NCI-H345 treated with DMSO at 0.1 percent for 48 hours (cell line): Measurements from ENCODE around the gene USP46.

Experiments used
- DNase-seq: peaks from one replicate; lab custom pipeline; 2025; ENCODE audit not compliant: unreplicated experiment; lab: John Stamatoyannopoulos, UW

USP46 gene

DNA sequence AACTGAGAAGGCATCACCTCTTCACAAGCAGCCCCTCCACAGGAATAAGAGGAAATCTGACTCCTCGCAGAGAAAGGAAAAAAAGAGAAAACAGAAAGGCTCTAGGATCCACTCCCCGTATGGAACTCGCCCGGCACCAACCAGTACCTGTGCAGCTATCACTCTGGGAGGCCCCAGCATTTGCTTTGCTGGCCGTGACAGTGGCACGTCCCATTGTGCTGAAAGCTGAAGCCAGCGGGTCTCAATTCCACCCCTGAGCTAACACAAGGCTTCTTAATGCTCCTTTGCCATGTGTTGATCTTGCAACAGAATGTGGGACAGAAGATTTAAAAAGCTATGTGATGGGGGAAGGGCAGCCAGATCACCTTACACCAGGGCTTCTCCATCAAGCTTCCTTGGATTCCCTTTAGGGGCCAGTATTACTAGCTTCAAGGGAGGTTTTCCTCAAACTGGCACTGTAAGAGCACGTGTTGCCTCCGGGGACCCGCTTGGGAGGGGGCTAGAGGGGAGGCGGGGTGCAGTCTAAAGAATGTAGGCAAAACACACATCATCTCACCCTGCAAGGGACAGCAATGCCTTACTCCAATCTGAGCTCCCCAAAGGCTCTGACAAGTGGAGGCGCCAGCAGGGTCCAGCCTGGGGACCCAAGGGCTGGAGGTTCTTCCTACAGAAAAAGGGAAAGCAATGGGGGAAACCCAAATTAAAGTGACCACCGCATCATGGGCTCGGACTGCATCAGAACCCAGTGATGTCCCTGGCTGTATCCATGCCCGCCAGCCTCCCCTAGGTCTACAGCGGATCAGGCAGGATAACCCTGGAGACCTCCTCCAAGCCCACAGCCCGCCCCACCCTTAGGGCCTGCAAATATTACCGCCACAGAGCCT lies 1.2 kb downstream of the USP46 start:
- DNase-seq = no peak

DNA sequence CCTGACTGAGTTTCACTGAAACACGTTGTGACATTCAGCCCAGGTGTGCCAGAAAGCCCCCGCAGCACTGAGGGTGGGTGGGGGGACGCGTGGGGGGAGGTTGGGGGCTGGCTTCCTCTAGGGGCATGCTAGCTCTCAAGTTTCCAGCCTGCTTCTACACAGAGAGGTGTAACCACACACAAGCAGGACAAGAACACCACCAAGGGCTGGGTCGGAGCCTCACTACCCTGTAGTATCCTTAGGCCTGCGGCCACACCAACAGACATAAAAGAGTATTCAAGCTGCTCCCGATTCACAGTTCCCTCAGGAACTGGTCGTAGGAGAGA lies 1.8 kb downstream of the USP46 start:
- no peak for DNase-seq

DNA sequence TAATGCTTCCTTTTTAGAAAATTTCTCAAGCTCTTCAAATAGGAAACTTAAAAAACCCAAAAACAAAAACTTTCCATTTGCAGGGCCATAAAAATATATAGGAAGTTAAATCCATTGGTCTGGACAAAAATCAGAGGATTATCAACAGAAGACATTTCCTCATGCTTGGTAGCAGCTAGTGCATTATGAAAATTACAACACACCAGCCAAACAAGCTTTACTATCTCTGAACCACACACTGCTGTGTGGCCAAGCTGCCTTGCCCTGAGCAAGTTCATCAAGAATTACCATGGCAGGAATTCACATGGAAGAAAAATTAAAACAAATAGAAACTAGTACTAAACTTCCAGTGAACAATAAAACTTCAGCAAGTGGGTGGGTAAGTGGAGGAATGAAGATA lies 3.6 kb downstream of the USP46 start:
- no peak for DNase-seq

DNA sequence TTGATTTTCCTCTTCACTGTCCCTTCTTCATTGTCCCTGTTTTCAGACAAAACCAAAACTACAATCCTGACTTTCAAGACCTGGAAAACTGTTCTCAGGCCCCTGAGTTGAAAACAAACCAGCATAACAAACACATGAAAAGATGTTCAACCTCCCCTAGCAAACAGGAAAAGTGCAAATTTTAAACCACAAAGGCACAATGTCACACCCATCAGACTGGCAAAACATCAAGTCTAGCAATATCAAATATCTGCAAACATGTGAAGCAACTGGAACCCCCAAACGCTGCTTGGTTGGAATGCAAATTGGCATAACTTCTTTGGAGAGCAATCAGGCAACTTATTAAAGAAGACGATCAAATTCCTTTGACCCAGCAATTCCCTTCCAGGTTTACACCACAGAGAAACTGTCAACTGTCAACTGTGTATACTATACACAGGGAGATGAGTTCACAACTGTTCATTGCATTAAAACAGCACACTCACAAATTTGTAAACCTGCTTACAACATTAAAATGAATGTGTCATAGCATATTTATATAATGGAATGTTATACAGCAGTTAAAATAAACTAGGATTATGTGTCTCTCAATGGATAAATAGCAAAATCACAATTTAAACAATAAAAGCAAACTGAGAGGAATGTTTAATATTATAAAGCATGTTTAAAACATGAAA lies 7.0 kb downstream of the USP46 start:
- DNase-seq = no peak

DNA sequence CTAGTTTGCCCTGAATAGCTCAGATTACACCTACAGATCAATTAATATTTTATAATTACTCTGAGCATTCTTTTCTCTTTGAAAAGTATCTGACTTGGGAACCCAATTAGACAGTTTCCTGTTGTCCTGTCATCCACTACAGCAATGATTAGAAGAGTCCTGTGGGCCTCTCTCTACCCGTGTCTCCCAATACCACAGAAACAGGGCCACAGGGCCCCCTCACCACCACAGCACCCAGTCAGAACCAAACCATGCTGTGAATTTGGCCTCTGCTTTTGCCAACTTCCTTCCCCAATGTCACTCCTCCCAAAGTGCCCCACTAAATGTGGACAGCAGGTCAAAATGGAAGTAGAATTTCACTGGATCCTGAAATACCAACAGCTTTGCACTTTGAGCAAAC lies 10.3 kb downstream of the USP46 start:
- DNase-seq = no peak

DNA sequence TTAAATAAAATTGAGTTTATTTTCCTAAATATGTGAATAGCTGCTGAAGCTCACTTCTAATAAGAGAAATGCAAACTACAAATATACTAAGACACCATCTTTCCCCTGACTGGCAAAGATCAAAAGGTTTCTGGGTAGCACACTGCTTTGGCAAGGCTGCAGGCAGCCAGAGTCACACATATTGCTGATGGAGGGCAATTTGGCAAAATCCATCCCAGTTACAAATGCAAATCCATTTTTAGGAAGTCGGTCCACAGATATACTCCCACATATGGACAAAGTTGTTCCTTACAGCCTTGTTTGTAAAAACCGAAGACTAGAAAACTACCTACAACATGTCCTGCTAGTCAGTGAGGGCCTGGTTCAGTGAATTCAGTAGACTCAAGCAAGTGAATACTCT lies 12.4 kb downstream of the USP46 start:
- no peak for DNase-seq

DNA sequence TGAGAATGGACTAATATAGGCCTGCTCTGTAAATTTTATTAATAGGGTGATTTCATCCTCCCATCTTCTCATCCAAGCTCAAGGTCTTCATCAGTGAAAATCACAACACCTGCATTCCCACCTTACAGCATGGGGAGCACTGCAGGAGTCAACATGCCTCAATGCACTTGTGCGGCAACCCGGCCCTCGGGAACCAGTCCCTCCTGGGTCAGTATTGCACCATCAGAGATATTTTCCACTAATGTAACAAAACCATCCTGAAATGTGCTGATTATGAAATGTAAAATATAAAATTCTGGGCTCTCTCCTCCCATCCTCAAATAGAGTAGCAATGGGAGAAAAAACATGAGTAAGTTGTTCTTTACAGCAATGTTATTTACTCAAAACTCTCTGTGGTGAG lies 13.0 kb downstream of the USP46 start:
- DNase-seq = no peak

DNA sequence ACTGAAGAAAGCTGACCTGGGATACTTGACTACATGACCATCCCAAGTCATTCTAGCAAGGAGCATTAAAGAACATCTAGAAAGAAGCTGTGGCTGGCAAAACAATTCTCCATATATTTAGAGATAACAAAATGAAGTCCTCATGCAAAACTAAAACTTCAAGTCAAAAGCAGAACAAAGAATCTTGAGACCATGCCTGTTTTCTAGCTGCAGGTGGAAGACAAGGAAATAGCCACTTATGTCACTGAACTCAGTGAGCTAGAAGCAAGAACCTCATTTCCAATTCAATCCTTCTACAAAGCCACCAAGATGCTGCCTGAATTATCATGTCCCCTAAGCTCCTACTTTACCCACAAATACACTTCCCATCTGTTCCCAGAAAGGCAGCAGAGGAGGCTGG lies 13.8 kb downstream of the USP46 start:
- no peak for DNase-seq

DNA sequence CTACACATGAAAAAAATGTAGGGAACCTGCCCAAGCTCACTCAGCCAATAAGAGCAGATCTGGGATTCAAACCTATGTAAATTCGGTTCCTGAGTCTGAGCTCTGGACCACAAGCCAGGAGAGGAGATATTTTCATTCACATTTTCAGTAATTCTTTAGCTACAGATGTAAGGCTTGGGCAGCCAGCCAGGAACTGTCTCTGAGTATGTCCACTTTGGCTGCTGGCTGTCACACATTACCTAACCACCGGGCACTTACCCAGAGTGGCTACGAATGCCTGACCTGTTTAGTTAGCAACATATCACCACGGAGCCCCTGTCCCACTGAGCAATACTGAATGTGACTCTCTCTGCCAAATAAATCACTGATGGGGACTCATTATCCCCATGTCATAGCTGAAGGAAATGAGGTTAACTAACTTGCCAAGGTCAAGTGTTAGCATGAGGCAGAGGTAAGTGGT lies 15.3 kb downstream of the USP46 start:
- DNase-seq = no peak

DNA sequence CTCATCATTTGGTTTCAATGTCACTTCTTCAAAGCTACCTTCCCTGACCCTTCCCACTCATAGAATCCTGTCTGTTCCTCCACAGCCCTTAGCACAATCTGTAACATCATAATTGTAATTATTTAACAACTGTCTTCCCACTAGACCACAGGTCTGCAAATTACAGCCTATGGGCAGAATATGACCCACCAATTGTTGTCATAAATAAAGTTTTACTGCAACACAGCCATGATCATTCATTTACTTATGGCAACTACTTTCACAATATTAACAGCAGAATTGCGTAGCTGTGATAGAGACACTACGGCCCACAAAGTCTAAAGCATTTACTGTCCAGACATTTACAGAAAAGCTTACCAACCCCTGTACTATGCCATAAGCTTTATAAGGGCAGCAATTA lies 15.9 kb downstream of the USP46 start:
- no peak for DNase-seq

DNA sequence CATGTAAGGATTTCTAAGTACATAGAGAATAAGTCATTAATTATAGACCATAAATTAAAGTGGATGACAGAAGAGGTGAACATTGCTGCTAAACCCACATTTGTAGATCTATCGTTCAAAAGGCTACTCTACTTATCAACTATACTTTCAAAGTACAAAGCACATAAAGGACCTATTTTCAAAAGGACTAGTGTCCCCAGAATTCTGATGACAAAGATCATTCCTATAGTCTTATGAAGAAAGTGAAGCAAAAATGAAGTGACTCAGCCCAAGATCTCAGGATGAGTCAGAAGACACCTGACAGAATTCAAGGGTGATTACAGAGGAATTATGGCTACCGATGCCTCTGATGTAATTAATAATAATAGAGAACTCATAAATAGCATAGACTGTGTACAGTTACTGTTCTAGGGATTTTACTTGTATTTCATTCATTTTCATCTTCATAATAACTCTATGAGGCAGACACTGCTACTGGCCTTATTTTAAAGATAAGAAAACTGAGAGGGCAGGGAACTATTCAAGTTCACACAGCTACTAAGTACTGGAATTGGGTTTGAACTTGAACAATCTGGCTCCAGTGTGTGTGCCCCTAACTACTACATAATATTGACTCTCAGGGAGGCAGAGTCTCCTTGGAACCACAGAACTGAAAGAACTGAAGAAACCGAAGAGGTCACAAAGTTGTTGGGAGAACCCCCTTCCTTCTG lies 17.1 kb downstream of the USP46 start:
- DNase-seq = no peak

DNA sequence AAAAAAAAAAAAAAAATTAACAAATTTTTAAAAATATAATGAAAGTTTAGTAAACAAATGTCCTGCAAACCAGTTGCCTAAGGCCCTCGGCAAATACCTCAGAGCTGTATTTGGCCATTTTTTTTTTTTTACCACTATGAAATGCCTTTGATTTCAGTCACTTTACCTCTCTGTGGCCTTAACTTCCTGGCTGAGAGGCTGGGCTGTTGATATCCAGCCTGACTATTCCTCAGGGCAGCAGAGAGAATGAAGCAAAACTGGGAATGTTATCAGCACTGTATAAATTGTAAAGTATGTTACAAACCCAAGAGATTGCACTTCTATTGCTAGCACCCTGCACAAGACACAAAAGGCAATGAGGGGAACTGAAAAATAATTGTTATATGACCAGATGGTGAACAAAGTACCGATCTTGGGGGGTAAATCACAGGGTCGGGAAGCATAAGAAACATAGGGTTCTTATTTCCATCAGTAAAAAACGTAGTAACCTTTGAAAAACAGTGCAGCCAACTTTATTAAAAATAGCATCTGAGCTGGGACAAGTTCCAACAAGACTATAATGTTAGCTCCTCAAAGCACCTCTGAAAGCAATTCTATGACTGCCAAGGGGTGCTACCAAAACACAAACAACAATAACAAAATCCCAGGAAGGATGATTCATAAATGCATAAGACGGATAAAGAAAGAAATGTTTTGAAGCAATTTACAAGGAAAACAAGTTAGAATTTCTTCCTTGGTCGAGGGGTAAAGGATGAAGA lies 18.1 kb downstream of the USP46 start:
- DNase-seq = no peak

DNA sequence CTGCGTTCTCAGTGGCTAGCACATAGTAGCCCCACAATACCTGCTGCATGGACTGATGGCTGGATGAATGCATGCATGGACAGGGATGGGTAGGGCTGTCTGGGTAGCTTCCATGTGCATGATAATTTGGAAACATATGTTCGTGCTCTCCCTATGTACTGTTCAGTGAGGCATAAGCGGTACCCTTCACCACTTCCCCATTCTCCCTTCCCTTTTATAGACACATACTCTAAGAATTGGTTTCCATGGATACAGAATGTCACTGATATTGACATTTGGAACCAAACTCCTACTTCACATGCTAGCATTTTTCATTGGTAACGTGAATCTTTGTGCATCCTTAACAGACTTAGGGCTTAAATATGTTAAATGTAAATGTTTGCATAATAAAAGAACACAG lies 20.4 kb downstream of the USP46 start:
- no peak for DNase-seq

DNA sequence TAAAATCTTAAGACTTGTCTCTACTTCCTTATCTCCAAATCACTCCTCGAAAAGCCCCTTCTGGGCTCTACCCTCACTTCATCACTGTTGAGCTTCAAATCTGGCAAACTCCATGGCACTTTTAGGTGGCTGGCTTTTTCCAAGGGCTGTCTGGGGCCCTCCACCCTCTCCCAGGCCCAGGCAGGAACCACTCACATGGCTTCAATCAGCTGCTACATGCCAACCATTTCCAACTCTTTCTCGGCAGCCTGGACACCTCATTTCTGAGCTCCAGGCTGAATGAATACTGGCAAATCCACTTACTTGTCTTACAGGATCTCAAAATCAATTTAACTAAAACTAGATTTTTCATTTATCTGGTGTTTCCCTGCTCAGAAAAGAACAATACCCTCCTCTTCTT lies 22.0 kb downstream of the USP46 start:
- no peak for DNase-seq

DNA sequence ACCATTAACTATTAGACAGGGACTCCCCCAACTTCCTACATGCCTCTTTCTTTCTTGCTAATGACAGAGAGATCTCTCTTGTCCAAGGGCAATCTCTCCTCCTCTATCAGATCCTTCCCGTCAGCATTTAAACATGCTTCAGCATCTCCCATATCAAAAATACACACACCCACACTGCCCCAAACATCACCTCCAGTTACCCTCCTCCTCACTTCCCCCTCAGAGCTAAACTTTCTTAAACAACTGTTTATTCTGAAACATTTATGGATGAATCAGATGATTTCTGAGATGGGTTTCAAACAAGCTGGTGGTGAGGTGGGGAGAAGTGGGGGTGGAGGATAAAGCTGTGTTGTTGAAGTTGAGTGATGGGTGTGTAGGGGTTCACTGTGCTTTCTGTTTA lies 23.5 kb downstream of the USP46 start:
- DNase-seq = no peak

DNA sequence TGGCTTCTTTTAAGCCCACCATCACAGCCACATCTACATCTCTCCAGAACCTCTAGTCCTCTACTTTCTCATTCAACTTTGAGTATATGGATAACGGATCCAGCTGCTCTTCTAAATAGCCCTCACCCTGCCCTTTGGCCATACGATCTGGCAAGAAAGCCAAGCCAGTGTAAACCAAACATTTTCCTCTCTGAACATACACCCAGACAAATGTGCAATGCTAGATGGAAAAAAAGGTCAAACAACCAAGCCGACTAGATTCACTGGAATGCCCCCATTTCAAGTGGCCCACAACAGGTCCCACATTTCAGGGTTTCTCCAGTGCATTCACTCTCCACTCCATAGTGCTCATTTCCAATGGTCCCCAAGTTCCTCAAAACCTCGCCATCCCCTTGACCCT lies 24.0 kb downstream of the USP46 start:
- no peak for DNase-seq

DNA sequence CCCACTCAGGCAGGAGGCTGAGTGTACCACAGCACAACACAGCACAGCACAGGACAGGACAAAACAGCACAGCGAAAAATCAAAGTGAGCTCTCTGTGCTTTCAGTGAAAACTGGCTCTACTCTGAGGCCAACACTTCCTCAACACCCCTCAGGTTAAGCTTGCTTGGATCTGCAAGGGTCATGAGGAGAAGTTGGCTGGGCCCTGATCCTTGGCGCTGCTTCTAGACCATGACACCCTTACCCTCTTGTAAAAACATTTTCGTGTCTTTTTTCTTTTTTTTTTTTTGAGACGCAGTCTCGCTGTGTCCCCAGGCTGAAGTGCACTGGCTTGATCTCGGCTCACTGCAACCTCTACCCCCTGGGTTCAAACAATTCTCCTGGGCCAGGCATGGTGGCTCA lies 25.3 kb downstream of the USP46 start:
- no peak for DNase-seq

DNA sequence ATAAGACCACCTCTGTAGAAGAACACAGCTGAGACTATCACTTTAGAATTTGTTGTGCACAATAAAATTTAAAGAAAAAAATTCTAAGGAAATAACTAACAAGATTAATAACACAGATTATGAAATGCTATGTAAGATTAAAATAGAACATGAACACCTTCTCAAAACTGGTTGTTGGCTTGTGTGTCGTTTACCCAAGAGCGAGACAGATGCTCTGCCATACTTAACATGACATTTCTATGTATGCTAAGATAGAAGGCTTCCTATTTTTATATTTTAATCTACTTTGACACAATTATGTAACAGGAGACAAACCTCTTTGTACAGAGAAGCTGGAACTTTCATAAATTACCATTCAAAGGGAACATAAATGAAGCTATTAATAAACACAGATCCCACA lies 30.1 kb downstream of the USP46 start:
- DNase-seq = no peak

DNA sequence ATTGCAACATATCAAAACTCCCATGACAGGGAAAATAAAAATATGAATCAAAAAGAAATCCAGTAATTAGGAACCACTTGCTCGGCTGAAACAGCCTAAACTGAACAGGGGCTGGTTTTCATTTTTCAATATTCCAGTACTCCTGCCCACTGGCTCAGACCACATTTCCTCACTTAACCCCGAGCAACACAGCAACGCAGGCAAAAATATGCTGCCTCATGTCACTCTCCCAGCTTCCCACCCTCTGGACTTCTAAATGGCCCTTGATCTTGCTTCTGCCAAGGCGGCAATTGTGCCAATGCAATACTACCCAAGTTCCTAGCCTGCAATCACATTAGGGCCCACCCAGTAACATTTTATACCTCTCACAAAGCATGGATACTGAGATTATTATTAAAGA lies 30.6 kb downstream of the USP46 start:
- no peak for DNase-seq

DNA sequence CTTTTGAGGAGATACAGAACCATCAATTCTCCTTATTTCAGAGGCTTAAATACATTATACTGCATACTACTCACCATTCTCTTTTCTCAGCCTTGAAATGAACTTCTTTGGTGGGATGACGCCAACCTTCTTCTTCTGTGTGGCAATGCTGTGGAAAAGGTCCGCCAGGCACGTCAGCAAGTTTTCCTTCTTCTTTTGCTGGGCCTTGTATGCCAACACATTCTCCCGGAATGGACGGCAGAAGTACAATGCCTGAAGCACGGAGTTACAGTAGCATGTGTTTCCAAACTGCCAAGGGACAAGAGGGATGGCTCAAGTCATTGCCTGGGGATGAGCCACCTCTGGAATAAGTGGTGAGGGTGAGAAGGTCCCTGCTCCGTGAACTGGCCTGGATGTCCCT lies 31.2 kb downstream of the USP46 start:
- no peak for DNase-seq

DNA sequence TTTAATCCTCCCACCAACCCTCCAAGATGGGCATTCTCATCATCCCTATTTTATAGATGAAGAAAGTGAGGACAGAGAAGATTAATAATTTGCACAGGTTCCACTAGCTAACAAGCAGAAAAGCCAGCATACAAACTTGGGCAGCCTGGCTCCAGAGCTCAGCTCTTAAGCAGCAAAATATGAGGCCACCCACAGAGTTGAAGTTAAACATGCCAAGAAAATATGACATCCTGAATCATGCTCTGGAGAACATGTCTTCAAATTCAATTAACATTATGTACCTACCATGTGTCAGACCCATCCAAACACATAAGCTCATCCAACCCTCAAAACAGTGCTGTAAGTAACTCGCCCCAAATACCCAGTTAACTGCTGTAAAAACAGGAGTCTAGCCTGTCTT lies 33.9 kb downstream of the USP46 start:
- DNase-seq = no peak
